Astrocyte (in vitro differentiated cells and primary cell): ENCODE results near the gene FHAD1. TPM values are rescaled to one million over a fixed set of nuclear protein-coding genes. Genes with fewer than 3 reads are reported as not detected.
A peak's percentile ranks its signal among the peaks of the same experiment; 100 is the strongest.

ENCODE experiments used
- DNase-seq: peaks from one replicate; pipeline ENCODE4 v3.0.0-alpha.2; 2010; ENCODE audit warnings: low read depth
- FAIRE-seq: peaks from 2 replicates; lab custom pipeline; 2011; peaks lifted over from hg19 to GRCh38; lab: Jason Lieb, UNC
- H2AFZ ChIP-seq: 2 replicates; pipeline ENCODE4 v1.6.0; 2012; ENCODE audit warnings: low read depth, low read length, inconsistent platforms
- H3K27ac ChIP-seq: 2 replicates; pipeline ENCODE4 v1.5.1; 2011; ENCODE audit warnings: low read depth, low read length, inconsistent platforms
- H3K27me3 ChIP-seq: 2 replicates; pipeline ENCODE4 v1.6.0; 2011; ENCODE audit warnings: low read length, inconsistent platforms; ENCODE audit not compliant: insufficient read depth
- H3K36me3 ChIP-seq: 2 replicates; pipeline ENCODE4 v1.5.1; 2011; ENCODE audit warnings: low read length, inconsistent platforms; ENCODE audit not compliant: insufficient read depth
- H3K4me1 ChIP-seq: 2 replicates; pipeline ENCODE4 v1.5.1; 2011; ENCODE audit warnings: low read length, inconsistent platforms; ENCODE audit not compliant: insufficient read depth
- H3K4me2 ChIP-seq: 2 replicates; pipeline ENCODE4 v1.6.0; 2012; ENCODE audit warnings: low read length, inconsistent platforms
- H3K4me3 ChIP-seq: 2 replicates; pipeline ENCODE4 v1.5.1; 2011; ENCODE audit warnings: low read depth, mild to moderate bottlenecking, low read length, inconsistent platforms; ENCODE audit not compliant: insufficient read depth
- H3K79me2 ChIP-seq: 2 replicates; pipeline ENCODE4 v1.6.0; 2012; ENCODE audit warnings: mild to moderate bottlenecking, low read length, inconsistent platforms; ENCODE audit not compliant: insufficient read depth
- H3K9ac ChIP-seq: 2 replicates; pipeline ENCODE4 v1.6.0; 2012; ENCODE audit warnings: mild to moderate bottlenecking, low read length, inconsistent platforms
- H3K9me3 ChIP-seq: 2 replicates; pipeline ENCODE4 v1.5.1; 2012; ENCODE audit warnings: low read depth, mild to moderate bottlenecking, low read length, inconsistent platforms; ENCODE audit not compliant: insufficient read depth
- H4K20me1 ChIP-seq: 2 replicates; pipeline ENCODE4 v1.6.0; 2012; ENCODE audit warnings: low read length, inconsistent platforms; ENCODE audit not compliant: insufficient read depth
- H3K27ac Mint-ChIP-seq: one replicate; pipeline ENCODE4 v1.8.0; 2021; ENCODE audit warnings: mild to moderate bottlenecking, mixed read lengths; ENCODE audit not compliant: unreplicated experiment
- H3K27me3 Mint-ChIP-seq: one replicate; pipeline ENCODE4 v1.8.0; 2021; ENCODE audit warnings: low read depth, mixed read lengths; ENCODE audit not compliant: unreplicated experiment
- H3K36me3 Mint-ChIP-seq: one replicate; pipeline ENCODE4 v1.8.0; 2021; ENCODE audit warnings: low read depth, mixed read lengths; ENCODE audit not compliant: unreplicated experiment
- H3K4me1 Mint-ChIP-seq: one replicate; pipeline ENCODE4 v1.8.0; 2021; ENCODE audit warnings: low read depth, mixed read lengths; ENCODE audit not compliant: unreplicated experiment
- H3K4me3 Mint-ChIP-seq: one replicate; pipeline ENCODE4 v1.8.0; 2021; ENCODE audit warnings: mild to moderate bottlenecking, moderate library complexity, mixed read lengths; ENCODE audit not compliant: unreplicated experiment
- H3K9me3 Mint-ChIP-seq: one replicate; pipeline ENCODE4 v1.8.0; 2021; ENCODE audit warnings: mild to moderate bottlenecking, mixed read lengths; ENCODE audit not compliant: unreplicated experiment
- CTCF ChIP-seq: IDR thresholded peaks from 2 replicates; pipeline ENCODE4 v1.5.1; 2011; ENCODE audit warnings: low read depth, mild to moderate bottlenecking, inconsistent platforms, low read length, moderate library complexity; ENCODE audit not compliant: insufficient read depth
- EZH2 ChIP-seq: IDR thresholded peaks from 2 replicates; pipeline ENCODE4 v1.6.1; 2012; ENCODE audit warnings: mild to moderate bottlenecking, low read length, inconsistent platforms; ENCODE audit not compliant: insufficient read depth
- total RNA-seq: library from RNA; stranded (reverse); gene quantifications from 2 replicates; pipeline ENCODE4 v1.2.1, GENCODE V29; 2021

Gene FHAD1
- total RNA-seq, 1 donor from 2014 or later, result 0.25 TPM

- no peak overlapping the region for H3K27ac Mint-ChIP-seq
These were observed 160.6 kb downstream of the FHAD1 start for GRCh38 chr1:15407580-15407979.

GRCh38 chr1:15408890-15409387 is 161.9 kb downstream of the FHAD1 start:
- Histone ChIP-seq H3K27me3 (no peaks in the 10 kb centered on the region), H3K4me3 (peak overlapping the region; percentile 72), H3K36me3 (no peaks in the 10 kb centered on the region), H3K9me3 (no peaks in the 10 kb centered on the region), H4K20me1 (peaks cover 35% of the 10 kb centered on the region), H3K9ac (peak overlapping the region; percentile 86), H3K4me1 (peaks cover 40% of the 10 kb centered on the region), H2AFZ (peak overlapping the region; percentile 70), H3K79me2 (peaks cover 38% of the 10 kb centered on the region), H3K4me2 (peak overlapping the region; percentile 89), H3K27ac (peak overlapping the region; percentile 23)
- Mint-ChIP-seq H3K4me1 (peaks cover 18% of the 10 kb centered on the region), H3K9me3 (no peaks in the 10 kb centered on the region), H3K36me3 (peaks cover 11% of the 10 kb centered on the region), H3K27me3 (peaks cover 17% of the 10 kb centered on the region), H3K27ac (peak overlapping the region; percentile 96), H3K4me3 (peak overlapping the region; percentile 84)
- FAIRE-seq (no peak), DNase-seq (no peak)
- TF ChIP-seq CTCF (no peak), EZH2 (no peak)

More at GRCh38 chr1:15407580-15407979, 160.6 kb downstream of the FHAD1 start:
- TF ChIP-seq CTCF, result no peak
- TF ChIP-seq EZH2, result no peak
- Mint-ChIP-seq H3K36me3 (peaks cover 2% of the 10 kb centered on the region), H3K4me1 (peaks cover 16% of the 10 kb centered on the region), H3K9me3 (no peaks in the 10 kb centered on the region), H3K27me3 (peaks cover 17% of the 10 kb centered on the region), H3K4me3 (no peak overlapping the region)
- Histone ChIP-seq H3K27me3 (no peaks in the 10 kb centered on the region), H3K36me3 (no peaks in the 10 kb centered on the region), H3K27ac (peak overlapping the region; percentile 3), H4K20me1 (peaks cover 22% of the 10 kb centered on the region), H3K4me2 (peak overlapping the region; percentile 55), H3K4me3 (no peak overlapping the region), H3K9ac (peak overlapping the region; percentile 26), H3K9me3 (no peaks in the 10 kb centered on the region), H3K4me1 (peaks cover 35% of the 10 kb centered on the region), H2AFZ (no peak overlapping the region), H3K79me2 (peaks cover 24% of the 10 kb centered on the region)
- FAIRE-seq, result no peak
- no peak for DNase-seq
